HEK293T (cell line): ENCODE measurements around the gene SPEM2.

Source experiments
- CTCF ChIA-PET: fragments of 350-600 bp; formaldehyde crosslinking; extraction: SDS; loops from one replicate; lab custom pipeline; 2021; ENCODE audit warnings: antibody characterized with exemption, inconsistent platforms; lab: Yijun Ruan, JAX
- POLR2A ChIA-PET: fragments of 350-600 bp; formaldehyde crosslinking; extraction: SDS; loops from one replicate; lab custom pipeline; 2020; ENCODE audit warnings: antibody characterized with exemption, inconsistent platforms; lab: Yijun Ruan, JAX
- DNase-seq: peaks from one replicate; pipeline ENCODE4 v3.0.0; 2012; ENCODE audit warnings: mixed read lengths; ENCODE audit errors: extremely low spot score
- ARNT ChIP-seq: fragments of 450-650 bp; IDR thresholded peaks from 2 replicates; pipeline ENCODE4 v1.6.1; 2017; ENCODE audit warnings: mild to moderate bottlenecking
- BHLHE40 ChIP-seq: fragments of 450-650 bp; IDR thresholded peaks from 2 replicates; pipeline ENCODE4 v1.6.1; 2016; ENCODE audit warnings: mild to moderate bottlenecking, moderate library complexity, borderline replicate concordance
- CTBP1 ChIP-seq: fragments of 450-650 bp; IDR thresholded peaks from 2 replicates; pipeline ENCODE4 v1.6.1; 2016; ENCODE audit warnings: borderline replicate concordance
- ELF4 ChIP-seq: fragments of 450-650 bp; IDR thresholded peaks from 2 replicates; pipeline ENCODE4 v1.6.1; 2017; ENCODE audit warnings: antibody characterized with exemption
- FOXA1 ChIP-seq: fragments of 450-650 bp; IDR thresholded peaks from 2 replicates; pipeline ENCODE4 v1.6.1; 2016; ENCODE audit warnings: mild to moderate bottlenecking
- FOXK2 ChIP-seq: fragments of 450-650 bp; IDR thresholded peaks from 2 replicates; pipeline ENCODE4 v1.6.1; 2016; ENCODE audit warnings: mild to moderate bottlenecking
- FOXM1 ChIP-seq: fragments of 450-650 bp; IDR thresholded peaks from 2 replicates; pipeline ENCODE4 v1.6.1; 2017; ENCODE audit warnings: mild to moderate bottlenecking, borderline replicate concordance
- HDGF ChIP-seq: fragments of 450-650 bp; IDR thresholded peaks from 2 replicates; pipeline ENCODE4 v1.6.1; 2017; ENCODE audit warnings: antibody characterized with exemption, borderline replicate concordance
- L3MBTL2 ChIP-seq: fragments of 450-650 bp; conservative IDR thresholded peaks from 2 replicates; pipeline ENCODE4 v1.6.1; 2016; ENCODE audit warnings: mild to moderate bottlenecking
- LEF1 ChIP-seq: fragments of 450-650 bp; IDR thresholded peaks from 2 replicates; pipeline ENCODE4 v1.6.1; 2017; ENCODE audit warnings: mild to moderate bottlenecking, borderline replicate concordance
- NFRKB ChIP-seq: fragments of 450-650 bp; IDR thresholded peaks from 2 replicates; pipeline ENCODE4 v1.6.1; 2016; ENCODE audit warnings: mild to moderate bottlenecking, moderate library complexity
- SP1 ChIP-seq: fragments of 450-650 bp; IDR thresholded peaks from 2 replicates; pipeline ENCODE4 v1.6.1; 2017
- SUZ12 ChIP-seq: fragments of 450-650 bp; IDR thresholded peaks from 2 replicates; pipeline ENCODE4 v1.6.1; 2016; ENCODE audit warnings: mild to moderate bottlenecking
- TARDBP ChIP-seq: fragments of 450-650 bp; IDR thresholded peaks from 2 replicates; pipeline ENCODE4 v1.6.1; 2016
- ZNF384 ChIP-seq: fragments of 450-650 bp; IDR thresholded peaks from 2 replicates; pipeline ENCODE4 v1.6.1; 2016
- TF ChIP-seq, protein P1 (sequence below): fragments of 450-650 bp; IDR thresholded peaks from 2 replicates; pipeline ENCODE4 v1.6.1; 2016

SPEM2 gene

DNA sequence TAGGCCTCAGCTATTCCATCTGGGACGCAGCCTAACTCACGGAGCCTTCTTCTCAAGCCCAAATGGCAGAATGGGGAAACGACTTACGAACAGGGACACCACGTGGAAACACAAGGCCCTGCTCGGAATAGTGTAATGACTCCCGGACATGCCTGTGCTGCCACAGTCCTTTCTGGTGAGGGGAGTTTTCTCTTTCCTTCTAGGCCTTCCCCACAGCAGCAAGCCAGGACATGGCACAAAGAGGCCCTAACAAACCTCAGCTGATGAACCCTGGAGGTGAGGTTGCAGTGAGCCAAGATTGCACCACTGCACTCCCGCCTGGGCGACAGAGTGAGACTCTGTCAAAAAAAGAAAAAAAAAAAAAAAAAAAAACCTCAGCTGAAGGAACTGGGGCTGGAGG lies 38.7 kb downstream of the SPEM2 start:
- ChIA-PET POLR2A (interaction anchor here (1.1 to 1.3 kb wide), 2 partner anchors 9 to 20 kb away, joined by 3 read pairs; partner anchors contain the start of gene POLR2A), CTCF (no interaction called here)
- no peak for TF ChIP-seq SP1
- TF ChIP-seq HDGF = no peak
- no peak for TF ChIP-seq FOXM1
- TF ChIP-seq BHLHE40 = no peak
- TF ChIP-seq, protein P1, sequence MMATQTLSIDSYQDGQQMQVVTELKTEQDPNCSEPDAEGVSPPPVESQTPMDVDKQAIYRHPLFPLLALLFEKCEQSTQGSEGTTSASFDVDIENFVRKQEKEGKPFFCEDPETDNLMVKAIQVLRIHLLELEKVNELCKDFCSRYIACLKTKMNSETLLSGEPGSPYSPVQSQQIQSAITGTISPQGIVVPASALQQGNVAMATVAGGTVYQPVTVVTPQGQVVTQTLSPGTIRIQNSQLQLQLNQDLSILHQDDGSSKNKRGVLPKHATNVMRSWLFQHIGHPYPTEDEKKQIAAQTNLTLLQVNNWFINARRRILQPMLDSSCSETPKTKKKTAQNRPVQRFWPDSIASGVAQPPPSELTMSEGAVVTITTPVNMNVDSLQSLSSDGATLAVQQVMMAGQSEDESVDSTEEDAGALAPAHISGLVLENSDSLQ = no peak
- no peak for TF ChIP-seq FOXA1
- no peak for TF ChIP-seq ELF4
- no peak for TF ChIP-seq ARNT
- no peak for TF ChIP-seq FOXK2
- no peak for TF ChIP-seq LEF1
- TF ChIP-seq TARDBP = no peak
- TF ChIP-seq ZNF384 = no peak
- no peak for TF ChIP-seq L3MBTL2
- TF ChIP-seq NFRKB = no peak
- TF ChIP-seq SUZ12 = no peak
- no peak for TF ChIP-seq CTBP1
- no peak for DNase-seq

DNA sequence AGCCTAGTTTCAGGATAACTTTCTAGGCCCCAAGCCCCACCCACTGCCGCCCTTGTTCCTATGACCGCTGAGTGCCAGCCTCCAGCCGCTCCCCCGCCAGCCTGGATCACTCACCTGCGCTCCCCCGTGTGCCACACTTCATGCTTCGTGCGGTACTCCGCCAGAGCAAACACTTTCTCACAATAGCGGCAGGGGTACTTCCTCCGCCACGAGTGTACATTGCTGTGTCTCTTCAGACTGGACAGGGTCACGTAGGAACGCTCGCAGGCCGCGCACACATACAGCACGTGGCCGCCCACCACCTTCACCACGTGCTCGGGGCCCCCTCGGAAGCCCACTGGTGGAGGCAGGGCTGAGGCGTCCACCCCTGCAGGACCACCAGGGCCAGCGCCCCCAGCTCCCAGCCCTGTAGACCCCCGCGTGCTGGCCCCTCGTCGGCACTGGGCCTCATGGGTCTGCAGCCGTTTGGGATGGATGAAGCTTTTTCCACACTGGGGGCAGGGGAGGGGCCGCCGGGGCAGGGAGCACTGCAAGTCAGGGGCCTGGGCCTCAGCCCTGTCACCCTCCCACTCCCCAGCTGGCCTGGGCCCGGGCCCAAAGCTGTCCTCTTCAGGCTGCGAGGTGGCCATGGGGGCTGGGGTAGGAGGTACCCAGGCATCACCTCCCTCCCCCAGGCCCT lies 40.3 kb downstream of the SPEM2 start:
- ChIA-PET POLR2A (interaction anchor here (1.1 kb wide), 1 partner anchor 29 kb away, joined by 3 read pairs; no protein-coding TSS in a partner anchor), CTCF (no interaction called here)
- no peak for DNase-seq
- no peak for TF ChIP-seq NFRKB
- no peak for TF ChIP-seq L3MBTL2
- TF ChIP-seq HDGF = no peak

DNA sequence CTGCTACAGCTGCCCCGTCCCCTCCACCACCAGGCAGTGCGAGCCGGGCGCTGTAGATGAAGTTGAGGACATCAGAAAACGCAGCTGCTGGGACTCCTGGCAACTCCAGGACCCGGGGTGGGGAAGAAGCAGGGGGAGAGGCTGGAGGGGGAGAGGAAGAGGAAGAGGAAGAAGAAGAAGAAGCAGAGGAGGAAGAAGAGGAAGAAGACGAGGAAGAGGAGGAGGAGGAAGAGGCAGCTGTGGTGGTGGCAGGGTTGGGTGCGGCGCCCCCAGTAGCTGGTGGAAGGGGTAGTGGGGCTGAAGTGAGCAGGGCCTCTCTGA lies 40.9 kb downstream of the SPEM2 start:
- POLR2A ChIA-PET = interaction anchor here (1.1 to 1.2 kb wide), 2 partner anchors 10 to 29 kb away, joined by 3 to 4 read pairs; no protein-coding TSS in a partner anchor

DNA sequence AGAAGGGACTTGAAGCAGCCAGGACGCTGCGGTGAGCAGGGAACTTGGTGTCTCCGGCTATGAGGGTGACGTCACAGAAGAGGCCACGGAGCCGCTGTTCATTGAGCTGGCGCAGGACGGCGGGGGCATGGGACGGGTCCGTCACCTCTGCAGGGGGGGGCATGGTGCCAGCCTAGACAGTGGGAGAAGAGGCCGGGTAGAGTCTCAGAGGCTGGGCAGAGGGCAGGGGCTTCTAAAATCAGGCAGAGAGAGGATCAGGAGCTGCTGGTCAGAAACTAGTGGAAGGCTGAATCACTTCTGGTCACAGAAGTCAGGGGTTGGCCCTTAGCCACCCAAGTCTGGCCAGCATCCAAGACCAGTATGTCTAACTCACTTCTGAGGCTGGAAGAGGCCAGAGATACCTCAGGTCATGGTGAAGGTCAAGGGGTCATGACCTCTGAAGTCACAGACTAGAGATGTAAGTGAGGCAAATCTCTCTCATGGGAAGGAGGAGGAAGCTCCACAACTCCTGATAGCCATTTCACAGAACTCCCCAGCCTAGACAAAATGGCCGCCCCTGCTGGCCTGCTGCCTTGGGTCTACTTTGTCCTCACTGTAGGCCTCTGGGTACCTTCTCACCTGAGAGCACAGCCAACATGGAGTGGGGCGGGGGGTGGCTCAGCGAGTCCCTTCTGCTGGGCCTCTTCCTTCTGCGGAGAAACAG lies 41.4 kb downstream of the SPEM2 start:
- ChIA-PET CTCF (no interaction called here), POLR2A (interaction anchor here (0.6 to 1.2 kb wide), 3 partner anchors 9 to 30 kb away, joined by 3 to 4 read pairs (median 3); no protein-coding TSS in a partner anchor)
- no peak for TF ChIP-seq ELF4
- TF ChIP-seq L3MBTL2 = no peak
- TF ChIP-seq SP1 = no peak
- no peak for TF ChIP-seq FOXK2
- TF ChIP-seq ZNF384 = no peak
- TF ChIP-seq NFRKB = no peak
- TF ChIP-seq FOXA1 = no peak
- no peak for TF ChIP-seq CTBP1
- no peak for TF ChIP-seq SUZ12
- TF ChIP-seq ARNT = no peak
- no peak for TF ChIP-seq LEF1
- no peak for TF ChIP-seq BHLHE40
- no peak for TF ChIP-seq HDGF
- TF ChIP-seq TARDBP = no peak
- TF ChIP-seq FOXM1 = no peak
- no peak for DNase-seq

More for the DNA sequence above, 40.9 kb downstream of the SPEM2 start:
- no peak for TF ChIP-seq FOXM1
- no peak for TF ChIP-seq FOXK2
- TF ChIP-seq LEF1 = no peak
- CTCF ChIA-PET = no interaction called here
- no peak for DNase-seq

DNA sequence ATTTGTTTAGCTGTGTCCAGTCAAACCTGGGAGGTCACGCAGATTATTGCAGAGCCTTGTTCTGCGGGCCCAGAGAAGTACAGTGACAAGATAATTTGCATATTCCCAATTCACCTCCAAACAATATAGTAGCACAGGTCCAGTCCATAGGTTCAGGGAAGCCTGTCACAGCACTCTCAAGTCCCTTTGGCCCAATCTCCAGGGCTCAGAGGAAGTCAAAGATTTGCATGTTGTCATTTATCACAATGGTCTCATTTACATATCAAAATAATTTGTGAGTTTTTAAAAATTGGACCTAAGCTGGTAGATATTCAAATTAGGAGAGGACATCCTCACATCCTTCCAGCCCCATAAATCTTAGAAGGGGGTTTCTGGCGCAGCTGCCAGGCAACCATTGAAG lies 42.1 kb downstream of the SPEM2 start:
- POLR2A ChIA-PET = interaction anchor here (0.6 to 1.2 kb wide), 3 partner anchors 9 to 22 kb away, joined by 3 to 4 read pairs (median 3); no protein-coding TSS in a partner anchor
- CTCF ChIA-PET = no interaction called here
- no peak for DNase-seq
- TF ChIP-seq ELF4 (no peak), L3MBTL2 (no peak), CTBP1 (no peak), HDGF (no peak), FOXA1 (no peak), LEF1 (no peak), TARDBP (no peak), SUZ12 (no peak), ZNF384 (no peak), FOXK2 (no peak), NFRKB (no peak), FOXM1 (no peak), BHLHE40 (no peak), SP1 (no peak), ARNT (no peak)
- TF ChIP-seq, protein P1 = no peak

DNA sequence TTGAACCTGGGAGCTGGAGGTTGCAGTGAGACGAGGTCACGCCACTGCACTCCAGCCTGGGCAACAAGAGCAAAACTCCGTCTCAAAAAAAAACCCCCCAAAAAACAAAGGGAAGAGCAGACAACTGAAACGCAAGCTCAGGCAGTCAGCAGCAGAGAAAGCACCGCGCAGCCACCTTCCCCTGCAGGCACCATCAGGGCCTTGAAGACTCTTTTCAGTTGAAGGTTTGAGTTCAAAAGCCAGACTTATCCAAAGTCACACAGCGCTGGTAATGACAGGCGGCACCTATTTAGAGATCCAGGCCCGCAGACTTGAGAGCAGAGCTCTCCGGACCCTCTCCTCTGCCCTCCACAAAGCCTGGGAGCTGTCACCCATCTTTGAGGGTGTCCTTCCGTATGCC lies 42.9 kb downstream of the SPEM2 start:
- POLR2A ChIA-PET = interaction anchor here (0.9 kb wide), 1 partner anchor 22 kb away, joined by 3 read pairs; no protein-coding TSS in a partner anchor
- no peak for TF ChIP-seq ZNF384
- no peak for TF ChIP-seq FOXM1
- TF ChIP-seq, protein P1 = no peak
- no peak for TF ChIP-seq ELF4
- TF ChIP-seq LEF1 = no peak
- no peak for TF ChIP-seq TARDBP
- TF ChIP-seq ARNT = no peak
- TF ChIP-seq HDGF = no peak
- TF ChIP-seq BHLHE40 = no peak
- no peak for TF ChIP-seq FOXA1
- TF ChIP-seq L3MBTL2 = no peak
- no peak for TF ChIP-seq SUZ12
- TF ChIP-seq FOXK2 = no peak
- no peak for TF ChIP-seq SP1
- no peak for TF ChIP-seq CTBP1
- TF ChIP-seq NFRKB = no peak
- DNase-seq = no peak
- CTCF ChIA-PET = no interaction called here
